Breast epithelium (tissue), 4 donors: ENCODE data around the gene SUPT4H1. TPM values are rescaled to one million over a fixed set of nuclear protein-coding genes. Genes with fewer than 3 reads are reported as not detected.

Experiments
- DNase-seq, 2 donors: peaks; one replicate each; pipeline ENCODE4 v3.0.0-alpha.2; 2019; ENCODE audit warnings: low spot score in 2 of 2
- H3K27ac ChIP-seq, 2 donors: fragments of 200-600 bp; sonication (generic) in 1 of 2; one replicate each; pipeline ENCODE4 v1.5.1; 2016 to 2019; ENCODE audit warnings: mild to moderate bottlenecking in 1 of 2
- H3K27me3 ChIP-seq, 2 donors: fragments of 200-600 bp; sonication (generic) in 1 of 2; one replicate each; pipeline versions ENCODE4 v1.5.1 to v1.6.0; 2017 to 2019; ENCODE audit warnings: control low read depth in 1 of 2, mild to moderate bottlenecking in 1 of 2
- H3K36me3 ChIP-seq: fragments of 200-600 bp; one replicate; pipeline ENCODE4 v1.5.1; 2019
- H3K4me1 ChIP-seq, 2 donors: fragments of 200-600 bp; sonication (generic); one replicate each; pipeline ENCODE4 v1.5.1; 2016 to 2019; ENCODE audit warnings: control low read depth in 1 of 2
- H3K4me3 ChIP-seq, 3 donors: fragments of 200-600 bp; sonication (generic); 1 replicate in 2 of 3; 2 replicates in 1 of 3; pipeline ENCODE4 v1.5.1; 2016 to 2019; ENCODE audit warnings: mild to moderate bottlenecking in 3 of 3, moderate library complexity in 2 of 3
- H3K9me3 ChIP-seq, 2 donors: fragments of 200-600 bp; sonication (generic) in 1 of 2; one replicate each; pipeline ENCODE4 v1.5.1; 2016 to 2019; ENCODE audit warnings: control low read depth in 1 of 2
- POLR2A ChIP-seq: fragments of 450-650 bp; IDR thresholded peaks from one replicate; pipeline ENCODE4 v1.6.1; 2016; ENCODE audit warnings: antibody characterized with exemption, mild to moderate bottlenecking, moderate library complexity
- POLR2AphosphoS5 ChIP-seq, 3 donors: sonication (generic); formaldehyde crosslinking; IDR thresholded peaks; one replicate each; pipeline ENCODE4 v1.6.1; 2017; ENCODE audit warnings: antibody characterized with exemption in 3 of 3
- intact Hi-C: fragments of 100-400 bp; cut with DNase I; formaldehyde crosslinking; loops from one replicate; pipeline ENCODE4 v1.15.1; 2023; ENCODE audit warnings: low total_unique reads
- total RNA-seq, 3 donors: library from RNA; depleted of rRNA; stranded (reverse); fragments of >200 nt; gene quantifications; one replicate each; pipeline ENCODE4 v1.1.0, GENCODE V29; 2016
- TF ChIP-seq, protein P1 (sequence below), 3 donors: fragments of 450-650 bp; IDR thresholded peaks; one replicate each; pipeline ENCODE4 v1.5.1; 2016 to 2017; ENCODE audit warnings: antibody characterized with exemption in 3 of 3, mild to moderate bottlenecking in 3 of 3, moderate library complexity in 3 of 3

SUPT4H1 gene
- total RNA-seq, 3 donors from 2014 or later: 46.4 to 61.6 (median 48.2) TPM

DNA sequence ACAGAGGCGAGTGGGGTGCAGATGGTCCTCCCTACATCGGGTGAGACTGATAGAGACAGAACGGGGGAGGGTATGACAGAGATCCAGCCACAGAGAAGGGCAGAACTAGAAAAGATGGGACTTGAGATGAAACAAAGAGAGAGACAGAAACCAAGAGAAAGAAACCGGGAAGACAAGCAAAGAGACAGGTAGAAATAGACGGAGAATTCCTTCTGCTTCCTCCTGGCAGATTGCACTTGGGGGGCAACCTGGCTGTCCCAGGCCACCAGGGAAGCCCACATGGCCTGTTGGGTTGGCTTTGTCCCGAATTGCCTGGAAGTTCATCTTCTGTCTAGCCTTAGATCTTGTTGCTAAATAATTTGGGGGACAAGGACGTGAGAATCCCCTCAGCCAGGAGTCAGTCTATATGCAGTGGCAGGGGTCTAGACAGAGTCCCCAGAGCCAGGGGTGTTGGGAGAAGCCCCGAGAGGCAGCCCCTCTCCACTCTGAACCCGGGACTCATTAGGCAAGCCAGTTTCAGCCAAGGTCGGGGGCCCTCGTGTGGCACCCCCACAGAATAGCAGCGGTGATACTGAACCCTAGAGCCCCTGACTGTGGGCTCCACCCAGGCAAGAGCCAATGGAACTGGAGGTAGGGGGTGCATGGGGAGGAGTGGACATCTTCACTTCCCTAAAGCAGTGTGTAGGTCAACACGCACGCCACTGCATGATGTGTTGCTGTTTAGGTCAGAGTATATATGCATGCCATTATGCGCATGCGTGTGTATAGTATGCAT, 22.8 kb downstream of the SUPT4H1 start:
- Histone ChIP-seq H3K4me1 (no peaks in the 10 kb centered on the region), H3K4me3 (peak overlapping the region in 2 of 3 donors; percentile 20 to 36), H3K27me3 (no peaks in the 10 kb centered on the region), H3K9me3 (no peaks in the 10 kb centered on the region), H3K36me3 (no peaks in the 10 kb centered on the region), H3K27ac (no peak overlapping the region)
- no peak for DNase-seq
- intact Hi-C loops: no loop called here
- TF ChIP-seq POLR2A (no peak), POLR2AphosphoS5 (IDR thresholded peaks at IDR 0.05) (no peak)
- TF ChIP-seq, protein P1, sequence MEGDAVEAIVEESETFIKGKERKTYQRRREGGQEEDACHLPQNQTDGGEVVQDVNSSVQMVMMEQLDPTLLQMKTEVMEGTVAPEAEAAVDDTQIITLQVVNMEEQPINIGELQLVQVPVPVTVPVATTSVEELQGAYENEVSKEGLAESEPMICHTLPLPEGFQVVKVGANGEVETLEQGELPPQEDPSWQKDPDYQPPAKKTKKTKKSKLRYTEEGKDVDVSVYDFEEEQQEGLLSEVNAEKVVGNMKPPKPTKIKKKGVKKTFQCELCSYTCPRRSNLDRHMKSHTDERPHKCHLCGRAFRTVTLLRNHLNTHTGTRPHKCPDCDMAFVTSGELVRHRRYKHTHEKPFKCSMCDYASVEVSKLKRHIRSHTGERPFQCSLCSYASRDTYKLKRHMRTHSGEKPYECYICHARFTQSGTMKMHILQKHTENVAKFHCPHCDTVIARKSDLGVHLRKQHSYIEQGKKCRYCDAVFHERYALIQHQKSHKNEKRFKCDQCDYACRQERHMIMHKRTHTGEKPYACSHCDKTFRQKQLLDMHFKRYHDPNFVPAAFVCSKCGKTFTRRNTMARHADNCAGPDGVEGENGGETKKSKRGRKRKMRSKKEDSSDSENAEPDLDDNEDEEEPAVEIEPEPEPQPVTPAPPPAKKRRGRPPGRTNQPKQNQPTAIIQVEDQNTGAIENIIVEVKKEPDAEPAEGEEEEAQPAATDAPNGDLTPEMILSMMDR (IDR thresholded peaks at IDR 0.05): no peak

DNA sequence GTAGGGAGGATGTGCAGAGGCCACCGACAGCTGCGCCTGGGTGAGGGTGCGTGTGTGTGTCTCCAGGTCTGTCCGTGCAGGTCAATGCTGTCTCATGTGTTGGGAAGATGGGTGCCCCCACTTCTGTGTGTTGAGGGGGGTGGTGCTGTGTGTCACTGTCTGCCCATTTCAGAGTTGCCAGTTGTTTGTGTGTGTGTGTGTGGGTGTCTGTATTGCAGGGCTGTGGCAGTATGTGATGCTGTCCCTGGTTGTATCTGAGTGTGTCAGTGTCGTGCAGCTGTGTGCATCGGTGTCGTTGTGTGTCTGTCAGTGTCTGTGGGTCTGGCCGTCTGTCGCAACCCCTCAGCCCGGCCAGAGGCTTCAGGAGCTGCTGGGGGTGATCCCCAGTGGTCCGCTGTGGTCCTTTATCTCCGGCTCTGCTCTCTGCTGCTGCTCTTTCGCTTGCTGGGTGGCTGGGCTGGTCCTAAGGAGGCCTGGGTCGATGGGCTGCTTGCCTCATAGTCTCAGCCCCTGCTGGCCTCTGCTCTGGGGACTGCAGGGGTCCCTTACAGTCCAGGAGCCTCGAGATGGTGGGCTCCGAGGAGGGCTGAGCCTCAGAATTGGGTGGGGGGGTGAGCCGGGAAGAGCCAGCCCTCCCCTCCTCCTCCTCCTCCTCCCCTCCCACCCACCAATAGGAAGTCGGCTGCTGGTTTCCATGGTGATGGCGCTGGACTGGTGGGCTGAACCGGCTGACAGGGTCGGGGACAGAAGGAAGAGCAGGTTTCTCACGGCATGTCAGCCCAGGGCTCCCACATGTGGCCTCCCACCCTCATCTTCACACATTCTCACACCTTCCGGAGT, 23.6 kb downstream of the SUPT4H1 start, which contains the start of gene TSPOAP1:
TSS of gene TSPOAP1 (minus strand) at position 601 of the 840 bp plus-strand sequence. CDS start 875 bp downstream, outside the sequence.
- DNase-seq: no peak
- peak within 1 kb of the TSS in 2 of 3 donors; percentile 20 to 36 for H3K4me3 ChIP-seq
- no peaks in the 10 kb centered on the region for H3K36me3 ChIP-seq
- intact Hi-C loops: no loop called here
- no peaks in the 10 kb centered on the region for H3K27me3 ChIP-seq
- H3K9me3 ChIP-seq: no peaks in the 10 kb centered on the region
- no peaks in the 10 kb centered on the region for H3K4me1 ChIP-seq
- no peak within 1 kb of the TSS for H3K27ac ChIP-seq
- TF ChIP-seq, protein P1 (IDR thresholded peaks at IDR 0.05): no peak
- no peak for TF ChIP-seq POLR2AphosphoS5 (IDR thresholded peaks at IDR 0.05)
- no peak for TF ChIP-seq POLR2A

DNA sequence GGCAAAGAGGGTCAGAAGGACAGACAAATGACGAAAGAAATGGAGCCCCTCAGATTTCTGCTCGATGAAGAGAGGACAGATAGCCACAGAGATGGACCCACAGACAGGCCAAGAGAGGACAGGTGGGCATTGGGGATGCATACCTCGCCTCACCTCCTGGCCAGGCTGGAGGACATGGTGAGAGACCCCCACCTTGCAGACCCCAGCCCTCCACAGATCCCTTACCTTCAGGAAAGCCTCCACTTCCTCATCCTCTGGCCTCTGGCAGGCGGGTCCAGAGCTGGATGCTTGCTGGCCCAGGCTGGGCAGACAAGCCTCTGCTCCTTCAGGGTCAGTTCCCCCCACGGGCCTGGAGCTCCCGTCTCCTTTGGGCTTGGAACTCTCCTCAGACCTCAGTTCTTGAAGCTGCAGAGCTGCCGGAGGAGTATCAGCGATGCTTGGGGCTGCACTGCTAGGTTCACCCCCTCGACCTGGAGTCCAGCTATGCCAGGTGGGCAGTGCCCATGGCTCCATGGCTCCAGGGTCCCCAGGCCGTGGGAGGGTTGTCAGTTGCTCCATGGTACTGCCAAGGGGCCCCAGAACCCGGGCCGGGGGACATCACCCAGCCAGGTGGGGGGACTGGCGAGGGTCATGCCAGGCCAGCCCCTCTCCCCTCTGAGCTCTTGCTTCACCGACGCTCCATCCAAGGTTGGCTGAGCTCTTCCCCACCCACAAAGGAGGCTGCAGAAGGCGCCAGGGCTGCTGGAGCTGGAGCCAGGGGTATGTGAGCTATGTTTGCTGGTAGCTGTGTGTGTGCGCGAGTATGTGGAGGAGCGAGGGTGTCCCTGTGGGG, 24.4 kb downstream of the SUPT4H1 start:
- no peaks in the 10 kb centered on the region for H3K9me3 ChIP-seq
- H3K27ac ChIP-seq: no peak overlapping the region
- no peaks in the 10 kb centered on the region for H3K27me3 ChIP-seq
- H3K4me3 ChIP-seq: peak overlapping the region in 1 of 3 donors; percentile 20
- H3K4me1 ChIP-seq: no peaks in the 10 kb centered on the region
- intact Hi-C loops: no loop called here
- DNase-seq: no peak
- no peaks in the 10 kb centered on the region for H3K36me3 ChIP-seq
- TF ChIP-seq POLR2AphosphoS5 (IDR thresholded peaks at IDR 0.05) (no peak), POLR2A (no peak)
- TF ChIP-seq, protein P1 (IDR thresholded peaks at IDR 0.05): no peak

DNA sequence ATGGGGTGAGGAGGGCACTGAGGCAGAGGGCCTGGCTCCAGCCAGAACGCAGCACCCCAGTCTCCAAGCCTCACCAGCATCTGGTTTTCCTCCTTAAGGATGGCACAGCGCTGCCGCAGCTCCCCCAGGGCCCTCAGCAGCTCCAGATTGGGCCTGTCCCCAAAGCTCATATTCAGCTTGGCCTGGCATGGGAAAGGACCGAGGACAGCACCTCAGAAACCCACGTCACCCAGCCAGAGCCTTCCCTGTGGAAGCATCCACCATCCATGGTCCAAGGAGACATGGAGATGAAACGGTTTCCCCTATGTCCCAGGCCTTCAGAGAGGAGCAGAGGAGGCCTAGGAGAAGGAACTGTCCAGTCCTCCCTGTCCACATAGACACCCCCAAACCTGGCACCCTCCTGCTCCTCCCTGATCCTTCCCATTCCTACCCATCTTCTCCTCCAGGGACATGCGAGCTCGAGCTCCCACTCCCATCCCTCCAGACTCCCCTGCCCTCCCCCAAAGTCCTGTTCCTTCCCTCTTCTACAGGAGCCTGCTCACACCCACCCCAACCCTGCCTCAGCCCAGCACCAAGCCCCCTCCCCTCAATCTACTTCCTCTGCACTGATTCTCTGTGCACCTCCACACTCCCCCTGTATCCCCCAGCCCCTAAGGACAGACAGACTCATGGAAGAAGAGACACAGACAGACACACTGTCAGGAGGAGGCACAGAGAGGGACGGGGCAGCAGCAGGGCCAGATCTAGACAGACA, 25.2 kb downstream of the SUPT4H1 start:
- intact Hi-C loops: no loop called here
- H3K4me1 ChIP-seq: no peaks in the 10 kb centered on the region
- H3K4me3 ChIP-seq: no peak overlapping the region
- H3K27me3 ChIP-seq: no peaks in the 10 kb centered on the region
- no peak for DNase-seq
- no peaks in the 10 kb centered on the region for H3K9me3 ChIP-seq
- no peak for TF ChIP-seq POLR2A
- TF ChIP-seq, protein P1 (IDR thresholded peaks at IDR 0.05): no peak
- no peak for TF ChIP-seq POLR2AphosphoS5 (IDR thresholded peaks at IDR 0.05)
- H3K27ac ChIP-seq: no peak overlapping the region
- H3K36me3 ChIP-seq: no peaks in the 10 kb centered on the region
